IPS DF 6.9 (cell line): ENCODE measurements around the gene OR7A10.
"Not testable (repeated sequence)": the region's sequence is repeated elsewhere in the genome, so short reads cannot be mapped to it uniquely, and the experiment has no call there.

Source experiments
- DNase-seq: peaks from one replicate; pipeline ENCODE4 v3.0.0-alpha.2; 2013; ENCODE audit warnings: low read depth, low spot score
- H3K27ac ChIP-seq: one replicate; pipeline ENCODE4 v1.5.1; 2013; ENCODE audit warnings: low read length, control low read depth
- H3K27me3 ChIP-seq: 2 replicates; pipeline ENCODE4 v1.6.1; 2013; ENCODE audit warnings: mild to moderate bottlenecking, low read length; ENCODE audit not compliant: control insufficient read depth, insufficient read depth
- H3K36me3 ChIP-seq: 2 replicates; pipeline ENCODE4 v1.6.1; 2013; ENCODE audit warnings: low read length; ENCODE audit not compliant: control insufficient read depth, insufficient read depth
- H3K4me1 ChIP-seq: 2 replicates; pipeline ENCODE4 v1.6.1; 2013; ENCODE audit warnings: low read length; ENCODE audit not compliant: control insufficient read depth, insufficient read depth
- H3K4me3 ChIP-seq: 2 replicates; pipeline ENCODE4 v1.5.1; 2013; ENCODE audit warnings: mild to moderate bottlenecking, low read length
- H3K9me3 ChIP-seq: 2 replicates; pipeline ENCODE4 v1.6.1; 2013; ENCODE audit warnings: low read length, inconsistent platforms; ENCODE audit not compliant: control insufficient read depth, insufficient read depth
- WGBS: extraction: QIAGEN DNeasy Blood & Tissue Kit; methylation state at CpG from one replicate; pipeline ENCODE4 v1.1.7; 2013; ENCODE audit warnings: mixed read lengths, missing lambda C conversion rate; ENCODE audit not compliant: insufficient read length, insufficient coverage; 5-methylcytosine and 5-hydroxymethylcytosine counted together

OR7A10 gene

GRCh38 chr19:14796021-14796420 is 52.7 kb downstream of the OR7A10 start:
- Histone ChIP-seq H3K36me3 (no peaks in the 10 kb centered on the region), H3K27ac (no peak overlapping the region), H3K4me3 (no peak overlapping the region), H3K9me3 (no peaks in the 10 kb centered on the region), H3K4me1 (no peaks in the 10 kb centered on the region), H3K27me3 (no peaks in the 10 kb centered on the region)
- no CpG with 5 or more reads among the region's 11 CpGs for WGBS
- DNase-seq: no peak

GRCh38 chr19:14795078-14795721 is 53.5 kb downstream of the OR7A10 start:
- H3K27me3 ChIP-seq: no peaks in the 10 kb centered on the region
- WGBS: no CpG with 5 or more reads among the region's 5 CpGs
- no peak for DNase-seq
- no peak overlapping the region for H3K27ac ChIP-seq
- no peak overlapping the region for H3K4me3 ChIP-seq
- no peaks in the 10 kb centered on the region for H3K36me3 ChIP-seq
- H3K4me1 ChIP-seq: no peaks in the 10 kb centered on the region
- no peaks in the 10 kb centered on the region for H3K9me3 ChIP-seq

- not testable (repeated sequence) for H3K9me3 ChIP-seq, H3K27ac ChIP-seq, H3K36me3 ChIP-seq, DNase-seq, H3K4me3 ChIP-seq, H3K4me1 ChIP-seq, H3K27me3 ChIP-seq
- no CpG with 5 or more reads among the region's 6 CpGs for WGBS
Measured at GRCh38 chr19:14792250-14792649, 56.5 kb downstream of the OR7A10 start.
